RWPE1 (cell line): ENCODE measurements around the gene NOL8.

Source experiments
- CTCF ChIA-PET: fragments of 350-600 bp; sonication (Branson Sonifier 250); formaldehyde crosslinking; extraction: SDS; loops from one replicate; lab custom pipeline; 2021; lab: Yijun Ruan, JAX
- POLR2A ChIA-PET: fragments of 400-600 bp; formaldehyde crosslinking; extraction: SDS; loops from one replicate; lab custom pipeline; 2020; ENCODE audit warnings: antibody characterized with exemption; ENCODE audit not compliant: low non-redundant PET; lab: Yijun Ruan, JAX
- DNase-seq: peaks from one replicate; pipeline ENCODE4 v3.0.0; 2012; ENCODE audit warnings: low spot score
- H3K27ac ChIP-seq: fragments of 450-650 bp; 2 replicates; pipeline ENCODE4 v1.5.1; 2017
- TF ChIP-seq, protein P1 (sequence below): fragments of 450-650 bp; conservative IDR thresholded peaks from 2 replicates; pipeline ENCODE4 v1.5.1; 2017; ENCODE audit warnings: low read depth, mild to moderate bottlenecking

Gene NOL8

DNA sequence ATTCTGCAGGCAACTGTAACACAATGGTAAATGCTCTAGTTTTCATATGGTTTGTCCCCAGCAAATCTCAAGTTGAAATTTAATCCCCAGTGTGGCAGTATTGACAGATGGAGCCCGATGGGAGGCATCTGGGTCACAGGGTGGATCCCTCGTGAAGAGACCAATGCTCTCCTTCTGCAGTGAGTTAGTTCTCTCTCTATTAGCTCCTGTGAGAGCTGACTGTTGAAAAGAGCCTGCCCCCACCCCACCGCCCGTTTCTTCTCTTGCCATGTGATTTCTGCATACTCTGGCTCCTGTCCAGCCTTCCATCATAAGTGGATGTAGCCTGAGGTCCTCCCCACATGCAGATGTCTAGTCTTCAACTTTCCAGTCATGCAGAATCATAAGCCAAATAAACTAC, 58.7 kb downstream of the NOL8 start:
- TF ChIP-seq, protein P1, sequence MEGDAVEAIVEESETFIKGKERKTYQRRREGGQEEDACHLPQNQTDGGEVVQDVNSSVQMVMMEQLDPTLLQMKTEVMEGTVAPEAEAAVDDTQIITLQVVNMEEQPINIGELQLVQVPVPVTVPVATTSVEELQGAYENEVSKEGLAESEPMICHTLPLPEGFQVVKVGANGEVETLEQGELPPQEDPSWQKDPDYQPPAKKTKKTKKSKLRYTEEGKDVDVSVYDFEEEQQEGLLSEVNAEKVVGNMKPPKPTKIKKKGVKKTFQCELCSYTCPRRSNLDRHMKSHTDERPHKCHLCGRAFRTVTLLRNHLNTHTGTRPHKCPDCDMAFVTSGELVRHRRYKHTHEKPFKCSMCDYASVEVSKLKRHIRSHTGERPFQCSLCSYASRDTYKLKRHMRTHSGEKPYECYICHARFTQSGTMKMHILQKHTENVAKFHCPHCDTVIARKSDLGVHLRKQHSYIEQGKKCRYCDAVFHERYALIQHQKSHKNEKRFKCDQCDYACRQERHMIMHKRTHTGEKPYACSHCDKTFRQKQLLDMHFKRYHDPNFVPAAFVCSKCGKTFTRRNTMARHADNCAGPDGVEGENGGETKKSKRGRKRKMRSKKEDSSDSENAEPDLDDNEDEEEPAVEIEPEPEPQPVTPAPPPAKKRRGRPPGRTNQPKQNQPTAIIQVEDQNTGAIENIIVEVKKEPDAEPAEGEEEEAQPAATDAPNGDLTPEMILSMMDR: no peak
- CTCF ChIA-PET: no interaction called here
- POLR2A ChIA-PET: no interaction called here
- no peak overlapping the region for H3K27ac ChIP-seq
- DNase-seq: no peak

DNA sequence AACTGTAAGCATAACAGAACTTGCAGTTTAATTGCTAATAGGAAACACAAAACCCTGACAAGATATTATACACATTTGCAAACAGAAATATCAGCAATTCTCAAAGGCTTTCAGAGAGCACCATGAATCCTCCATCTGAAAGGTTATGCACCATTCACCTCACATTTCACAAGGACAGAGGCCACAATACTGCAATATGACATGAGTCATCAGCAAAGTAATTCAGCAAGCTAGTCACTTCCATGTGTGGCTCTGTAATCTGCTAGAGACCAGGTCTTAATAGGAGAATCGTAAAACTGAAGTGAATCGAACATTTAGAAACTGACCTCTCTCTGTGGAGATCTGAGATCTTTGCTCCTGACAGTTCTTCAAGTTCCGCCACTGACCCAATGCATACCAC, 60.0 kb downstream of the NOL8 start:
- POLR2A ChIA-PET: interaction anchor here (0.7 kb wide), 1 partner anchor 14 kb away, joined by 3 read pairs; no protein-coding TSS in a partner anchor
- no peak for DNase-seq
- no peak overlapping the region for H3K27ac ChIP-seq
- CTCF ChIA-PET: interaction anchor here (1.0 kb wide), 1 partner anchor 17 kb away, joined by 6 read pairs; no protein-coding TSS in a partner anchor
- TF ChIP-seq, protein P1: no peak

DNA sequence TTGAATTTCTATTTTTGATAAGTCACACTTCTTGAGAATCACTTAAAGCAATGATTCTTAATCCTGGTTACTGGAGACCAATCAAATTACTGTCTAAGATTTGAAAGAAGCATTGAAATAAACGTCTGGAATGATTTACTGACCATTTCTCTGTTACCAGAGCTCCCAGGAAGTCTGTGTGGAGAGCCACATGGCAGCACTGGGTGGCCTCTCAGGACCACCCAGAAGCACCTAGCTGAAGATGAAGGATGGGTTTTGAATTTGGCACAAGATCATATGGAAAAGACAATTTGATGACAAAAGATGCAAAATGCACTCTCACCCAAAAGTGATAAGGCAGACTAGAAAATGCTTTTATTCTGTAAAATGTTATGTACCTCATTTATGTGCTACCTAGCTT, 62.0 kb downstream of the NOL8 start:
- no peak overlapping the region for H3K27ac ChIP-seq
- ChIA-PET POLR2A (no interaction called here), CTCF (interaction anchor here (0.6 to 1.5 kb wide), 4 partner anchors 10 to 454 kb away, joined by 3 to 5 read pairs (median 4); no protein-coding TSS in a partner anchor)
- DNase-seq: no peak
- TF ChIP-seq, protein P1: no peak

DNA sequence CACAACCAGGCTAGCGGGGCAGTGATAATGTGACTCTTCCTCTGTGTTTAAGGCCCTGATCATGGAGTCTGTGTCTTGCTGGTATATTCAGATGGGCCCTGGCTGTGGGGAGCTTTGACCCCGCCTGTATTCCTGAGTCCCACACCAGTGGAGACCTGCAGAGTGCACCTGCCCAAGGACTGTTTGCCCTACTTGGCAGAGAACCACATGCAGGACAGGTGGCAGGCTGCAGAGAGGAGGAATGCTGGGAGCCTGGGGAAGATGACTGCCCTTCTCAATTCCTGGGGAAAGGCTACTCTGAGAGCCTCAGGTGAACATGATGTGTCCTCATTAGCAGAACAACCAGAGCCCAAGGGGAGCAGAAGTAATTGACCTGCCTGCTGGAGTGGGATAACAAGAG, 67.8 kb downstream of the NOL8 start:
- TF ChIP-seq, protein P1: no peak
- ChIA-PET CTCF (no interaction called here), POLR2A (no interaction called here)
- DNase-seq: no peak
- no peak overlapping the region; the same call in 1 of the 2 replicates for H3K27ac ChIP-seq

DNA sequence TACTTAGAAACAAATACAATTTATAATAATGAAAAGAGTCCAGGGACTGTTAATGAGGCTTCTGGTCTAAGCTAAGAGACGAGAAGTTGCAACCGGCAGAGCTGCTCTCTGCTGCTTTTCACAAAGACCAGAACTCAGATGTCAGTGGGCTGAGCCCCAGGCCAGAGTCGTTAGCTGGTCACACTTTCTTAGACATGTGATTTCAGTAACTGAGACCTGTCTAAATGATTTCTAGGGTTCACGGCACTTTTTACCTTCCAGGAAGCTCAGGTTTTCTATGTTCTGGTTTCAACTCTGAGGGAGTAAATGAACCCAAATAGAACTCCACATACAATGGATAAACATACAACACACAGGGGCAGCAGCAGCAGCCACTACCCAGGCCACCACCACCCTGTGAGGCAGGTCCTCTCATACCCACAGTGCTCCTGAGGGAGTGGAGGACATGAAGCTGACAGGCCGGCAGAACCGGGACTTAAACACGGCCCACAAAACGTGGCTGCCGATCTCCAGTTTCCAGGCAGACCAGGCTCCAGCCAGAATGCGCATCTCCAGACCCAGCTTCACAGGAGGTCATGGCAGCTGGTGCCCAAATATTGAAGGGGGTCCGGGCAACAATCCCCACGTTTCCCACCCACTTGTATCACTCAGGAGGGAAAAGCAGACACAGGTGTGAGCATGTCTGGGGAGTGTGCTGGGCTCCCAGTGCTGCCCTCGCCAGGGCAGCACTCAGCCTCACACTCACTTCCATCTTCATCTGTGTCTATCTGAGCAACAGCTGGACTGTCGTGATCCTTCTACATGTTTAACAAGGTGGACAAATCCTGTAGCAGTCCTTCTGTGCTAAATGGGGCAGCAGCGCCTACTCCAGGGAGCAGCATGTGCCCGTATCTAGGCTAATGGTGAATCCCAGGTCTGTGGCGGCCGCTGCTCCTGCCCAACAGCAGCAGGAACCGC, 70.5 kb downstream of the NOL8 start:
- CTCF ChIA-PET: interaction anchor here (1.2 kb wide), 1 partner anchor 114 kb away, joined by 4 read pairs; no protein-coding TSS in a partner anchor
- no peak for DNase-seq
- POLR2A ChIA-PET: no interaction called here
- TF ChIP-seq, protein P1: no peak
- H3K27ac ChIP-seq: peak overlapping the region; percentile 18

DNA sequence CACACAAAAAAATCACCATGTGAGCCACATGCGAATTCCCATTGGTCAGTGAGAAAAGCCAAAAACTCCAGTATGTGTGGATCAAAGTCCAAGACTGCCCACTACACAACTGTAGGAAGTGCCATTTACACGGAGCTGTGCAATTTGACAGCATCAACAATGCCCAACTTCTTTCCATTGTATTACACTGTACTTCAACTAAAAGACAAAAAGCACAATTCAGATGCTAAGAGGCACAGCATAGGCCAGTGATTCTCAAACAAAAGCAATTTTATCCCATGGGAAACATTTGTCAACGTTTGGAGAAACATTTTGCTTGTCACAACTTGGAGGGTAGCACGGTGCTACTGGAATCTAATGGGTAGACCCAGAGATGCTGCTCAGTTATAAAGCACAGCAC, 71.5 kb downstream of the NOL8 start:
- DNase-seq: no peak
- CTCF ChIA-PET: interaction anchor here (0.5 to 1.2 kb wide), 3 partner anchors 19 to 113 kb away, joined by 4 to 9 read pairs (median 4); no protein-coding TSS in a partner anchor
- TF ChIP-seq, protein P1: no peak
- no peak overlapping the region for H3K27ac ChIP-seq
- POLR2A ChIA-PET: no interaction called here
